Naive B cell (primary cell): ENCODE data around the gene FAM161B. TPM values are rescaled to one million over a fixed set of nuclear protein-coding genes. Genes with fewer than 3 reads are reported as not detected.
"Not testable (repeated sequence)": the region's sequence is repeated elsewhere in the genome, so short reads cannot be mapped to it uniquely, and the experiment has no call there.

Experiments used
- ATAC-seq, 2 donors: fragments of 150-1000 bp; cut with Tn5 transposase; 2 replicates each; pipeline ENCODE4 v1.10.0; 2021; ENCODE audit warnings: low read depth in 2 of 2, mild to moderate bottlenecking in 2 of 2, moderate library complexity in 2 of 2
- DNase-seq: peaks from one replicate; pipeline ENCODE4 v3.0.0; 2022
- H3K27ac Mint-ChIP-seq, 6 donors: one replicate each; pipeline ENCODE4 v1.8.0; 2020 to 2022; ENCODE audit warnings: mild to moderate bottlenecking in 6 of 6, mixed read lengths in 6 of 6, moderate library complexity in 5 of 6, inconsistent platforms in 2 of 6
- H3K27me3 Mint-ChIP-seq, 3 donors: one replicate each; pipeline ENCODE4 v1.8.0; 2021 to 2022; ENCODE audit warnings: mixed read lengths in 3 of 3, mild to moderate bottlenecking in 1 of 3
- H3K36me3 Mint-ChIP-seq, 2 donors: one replicate each; pipeline ENCODE4 v1.8.0; 2020 to 2022; ENCODE audit warnings: mixed read lengths in 2 of 2, inconsistent platforms in 1 of 2, mild to moderate bottlenecking in 1 of 2
- H3K4me1 Mint-ChIP-seq, 3 donors: one replicate each; pipeline ENCODE4 v1.8.0; 2020 to 2022; ENCODE audit warnings: mixed read lengths in 3 of 3, inconsistent platforms in 1 of 3, mild to moderate bottlenecking in 1 of 3, moderate library complexity in 1 of 3
- H3K4me3 Mint-ChIP-seq, 8 donors: one replicate each; pipeline ENCODE4 v1.8.0; 2020 to 2022; ENCODE audit warnings: mild to moderate bottlenecking in 8 of 8, mixed read lengths in 8 of 8, moderate library complexity in 8 of 8, inconsistent platforms in 2 of 8
- H3K9me3 Mint-ChIP-seq, 7 donors: one replicate each; pipeline ENCODE4 v1.8.0; 2020 to 2022; ENCODE audit warnings: mixed read lengths in 7 of 7, mild to moderate bottlenecking in 5 of 7, inconsistent platforms in 2 of 7, moderate library complexity in 1 of 7
- polyA plus RNA-seq, 6 donors: library from polyadenylated mRNA; unstranded; fragments of 300-500 nt; fragmentation: Illumina TruSeq; gene quantifications; one replicate each; pipeline ENCODE4 v1.2.3, GENCODE V29; 2021; ENCODE audit warnings: low read depth in 6 of 6

The FAM161B gene, protein sequence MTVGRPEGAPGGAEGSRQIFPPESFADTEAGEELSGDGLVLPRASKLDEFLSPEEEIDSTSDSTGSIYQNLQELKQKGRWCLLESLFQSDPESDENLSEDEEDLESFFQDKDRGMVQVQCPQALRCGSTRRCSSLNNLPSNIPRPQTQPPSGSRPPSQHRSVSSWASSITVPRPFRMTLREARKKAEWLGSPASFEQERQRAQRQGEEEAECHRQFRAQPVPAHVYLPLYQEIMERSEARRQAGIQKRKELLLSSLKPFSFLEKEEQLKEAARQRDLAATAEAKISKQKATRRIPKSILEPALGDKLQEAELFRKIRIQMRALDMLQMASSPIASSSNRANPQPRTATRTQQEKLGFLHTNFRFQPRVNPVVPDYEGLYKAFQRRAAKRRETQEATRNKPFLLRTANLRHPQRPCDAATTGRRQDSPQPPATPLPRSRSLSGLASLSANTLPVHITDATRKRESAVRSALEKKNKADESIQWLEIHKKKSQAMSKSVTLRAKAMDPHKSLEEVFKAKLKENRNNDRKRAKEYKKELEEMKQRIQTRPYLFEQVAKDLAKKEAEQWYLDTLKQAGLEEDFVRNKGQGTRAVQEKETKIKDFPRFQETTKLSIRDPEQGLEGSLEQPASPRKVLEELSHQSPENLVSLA
- polyA plus RNA-seq: 1 to 10 TPM in 5 of 6 donors, under 1 TPM in 1; 0.79 to 2.7 (median 1.5) TPM

DNA sequence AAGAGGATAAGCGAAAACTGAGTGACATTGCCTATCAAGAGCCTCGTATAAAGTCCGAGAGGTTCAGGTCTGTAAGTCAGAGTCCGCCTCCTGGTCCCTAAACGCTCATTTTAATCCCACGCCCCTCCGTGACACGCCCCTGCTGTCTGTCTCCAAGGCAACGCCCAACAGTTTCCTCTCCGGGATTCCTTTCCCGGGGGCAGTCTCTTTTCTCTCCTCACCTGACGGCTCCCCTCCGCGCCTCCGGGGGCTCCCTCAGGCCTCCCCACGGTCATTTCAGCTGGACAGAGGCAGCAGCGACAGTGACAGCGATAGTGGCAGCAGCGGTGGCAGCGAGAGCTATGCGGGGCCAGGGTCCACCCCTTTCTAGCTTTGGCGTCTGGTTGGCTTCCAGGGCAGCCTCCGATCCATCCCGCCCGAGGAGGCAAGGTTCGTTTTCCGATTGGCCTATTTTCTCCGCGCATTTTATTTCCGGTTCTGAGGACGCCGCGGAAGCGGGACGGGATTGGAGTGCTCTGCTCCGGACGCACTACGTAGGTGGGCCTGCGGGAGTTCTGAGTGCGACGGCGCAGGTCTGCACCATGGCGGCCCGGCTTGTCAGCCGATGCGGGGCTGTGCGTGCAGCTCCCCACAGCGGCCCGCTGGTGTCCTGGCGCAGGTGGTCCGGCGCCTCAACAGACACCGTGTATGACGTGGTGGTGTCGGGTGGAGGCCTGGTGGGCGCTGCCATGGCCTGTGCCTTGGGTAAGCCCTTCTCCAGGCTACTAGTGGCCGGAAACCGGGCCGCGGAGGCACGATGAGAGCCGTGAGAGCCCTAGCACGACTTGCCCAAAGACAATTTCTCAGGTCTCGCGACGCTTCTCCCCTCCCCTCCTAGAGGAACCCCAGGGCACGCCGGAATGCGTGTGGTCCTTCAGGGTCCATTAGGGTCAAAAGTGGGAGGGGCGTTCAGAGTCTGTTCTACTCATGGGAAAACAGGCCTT lies at the start of gene FAM161B, which contains the start of gene COQ6:
Gene FAM161B (minus strand): TSS at position 343 of the 983 bp plus-strand sequence. CDS start 68 bp downstream, at position 275.
Gene COQ6 (plus strand): TSS at position 551 of the 983 bp plus-strand sequence. CDS start 31 bp downstream, at position 582.
- Mint-ChIP-seq H3K27me3 (no peaks in the 10 kb centered on the region), H3K4me1 (peaks cover 10 to 28% (median 16%) of the 10 kb centered on the region in 3 donors), H3K36me3 (peaks cover 0 to 5% of the 10 kb centered on the region in 2 donors), H3K9me3 (no peaks in the 10 kb centered on the region), H3K4me3 (peak within 1 kb of the TSS; percentile 96 to 100 (median 98)), H3K27ac (peak within 1 kb of the TSS; percentile 96 to 98 (median 98))
- ATAC-seq (peak; percentile 90 to 91), DNase-seq (peak; percentile 94)

GRCh38 chr14:73998726-73999125 lies 48.8 kb upstream of the FAM161B start:
- DNase-seq (no peak), ATAC-seq (no peak)
- H3K4me1 Mint-ChIP-seq: peaks cover 0 to 2% (median 0%) of the 10 kb centered on the region in 3 donors
- no peak overlapping the region for H3K4me3 Mint-ChIP-seq
- H3K36me3 Mint-ChIP-seq: peaks cover 0 to 9% of the 10 kb centered on the region in 2 donors
- no peaks in the 10 kb centered on the region for H3K27me3 Mint-ChIP-seq
- H3K27ac Mint-ChIP-seq: no peak overlapping the region
- no peaks in the 10 kb centered on the region for H3K9me3 Mint-ChIP-seq

DNA sequence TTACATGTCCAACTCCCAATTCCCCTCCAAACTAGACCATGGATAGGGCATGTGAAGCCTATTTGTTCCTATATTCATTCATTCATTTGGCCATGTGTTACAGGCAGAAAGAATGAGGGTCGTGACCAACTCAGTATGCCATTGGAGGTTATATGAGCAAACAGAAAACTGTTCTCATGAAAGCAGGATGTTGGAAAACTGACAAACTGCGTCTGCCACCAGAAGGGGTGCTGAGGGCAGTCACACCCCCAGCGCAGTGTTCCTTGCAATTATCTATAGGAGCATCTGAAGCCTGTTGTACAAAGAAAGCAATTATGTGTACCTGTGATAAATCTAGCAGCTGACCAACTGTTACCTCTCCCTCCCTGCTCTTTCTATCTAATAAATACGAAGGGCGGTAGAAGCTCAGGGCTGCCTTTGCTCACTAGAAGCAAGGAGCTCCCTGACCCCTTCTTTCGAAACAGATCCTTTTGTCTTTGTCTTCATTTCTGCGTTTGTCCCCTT lies 48.1 kb upstream of the FAM161B start:
- Mint-ChIP-seq H3K4me1 (peaks cover 0 to 2% (median 0%) of the 10 kb centered on the region in 3 donors), H3K36me3 (peaks cover 0 to 9% of the 10 kb centered on the region in 2 donors), H3K4me3 (no peak overlapping the region), H3K27me3 (no peaks in the 10 kb centered on the region), H3K9me3 (no peaks in the 10 kb centered on the region), H3K27ac (no peak overlapping the region)
- DNase-seq (no peak), ATAC-seq (no peak)

DNA sequence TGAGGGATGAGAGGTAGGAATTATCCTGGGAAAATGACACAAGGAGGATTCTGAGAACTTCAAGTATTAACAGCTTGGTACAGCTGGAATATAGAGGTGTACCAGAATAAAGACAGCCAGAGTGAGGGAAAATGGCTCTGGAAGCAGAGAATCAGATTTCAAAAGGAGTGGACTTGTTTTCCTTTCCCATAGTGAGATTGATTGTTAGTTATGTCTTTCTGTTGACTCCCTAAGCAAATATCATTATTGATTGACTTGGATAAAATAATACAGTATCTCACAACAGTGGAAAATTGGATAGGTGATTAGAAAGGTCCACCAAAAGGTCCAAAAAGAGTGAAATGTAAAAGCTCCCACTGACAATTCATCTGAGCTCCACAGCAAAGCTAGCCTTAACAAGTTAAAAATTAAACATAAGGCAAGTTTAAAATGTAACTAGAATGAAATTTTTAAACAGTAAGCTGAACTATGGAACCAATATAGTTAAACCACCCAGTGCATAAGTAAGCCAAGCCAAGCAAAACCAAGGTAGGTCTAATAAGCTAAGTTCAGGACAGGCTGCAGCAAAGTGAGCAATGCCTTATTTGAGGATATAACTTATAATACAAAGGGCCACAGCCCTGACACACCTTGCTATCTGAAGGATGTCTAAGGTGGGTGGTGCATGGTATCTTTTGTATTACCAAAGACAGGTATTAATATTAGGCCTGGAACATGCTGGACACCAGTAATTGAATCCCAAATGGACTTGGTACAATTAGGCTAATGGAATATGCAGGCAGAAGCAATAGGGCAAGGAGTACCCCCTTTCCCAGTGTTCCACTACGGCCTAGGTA lies 47.4 kb upstream of the FAM161B start:
- Mint-ChIP-seq H3K4me1 (peaks cover 0 to 2% (median 0%) of the 10 kb centered on the region in 3 donors), H3K9me3 (no peaks in the 10 kb centered on the region), H3K4me3 (no peak overlapping the region), H3K27ac (peak overlapping the region in 1 of 6 donors; percentile 69), H3K36me3 (peaks cover 0 to 9% of the 10 kb centered on the region in 2 donors), H3K27me3 (no peaks in the 10 kb centered on the region)
- ATAC-seq (no peak), DNase-seq (no peak)

GRCh38 chr14:73996731-73997107 lies 46.8 kb upstream of the FAM161B start:
- peaks cover 0 to 9% of the 10 kb centered on the region in 2 donors for H3K36me3 Mint-ChIP-seq
- ATAC-seq (no peak), DNase-seq (no peak)
- peaks cover 0 to 2% (median 0%) of the 10 kb centered on the region in 3 donors for H3K4me1 Mint-ChIP-seq
- no peaks in the 10 kb centered on the region for H3K27me3 Mint-ChIP-seq
- peak overlapping the region in 1 of 6 donors; percentile 69 for H3K27ac Mint-ChIP-seq
- H3K9me3 Mint-ChIP-seq: no peaks in the 10 kb centered on the region
- H3K4me3 Mint-ChIP-seq: peak overlapping the region in 1 of 8 donors; percentile 52

DNA sequence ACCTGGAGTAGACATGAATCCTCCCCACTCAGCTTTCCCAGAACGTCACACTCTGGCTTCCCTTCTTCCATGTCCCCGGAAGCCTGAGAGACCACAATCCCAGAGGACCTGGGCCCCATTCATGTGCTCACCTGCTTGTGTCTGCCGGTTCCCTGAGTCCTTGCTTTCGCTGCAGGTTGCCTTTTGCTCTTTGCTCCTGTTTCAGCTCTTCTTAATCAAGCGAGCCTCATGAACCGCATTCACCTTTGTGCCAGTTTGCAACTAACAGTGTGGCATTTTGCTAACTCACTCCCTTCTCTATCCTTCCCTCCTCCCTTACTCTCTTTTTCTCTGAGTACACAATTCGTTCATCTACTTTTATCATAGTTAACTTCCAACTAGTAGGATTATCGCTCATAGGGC lies 46.1 kb upstream of the FAM161B start:
- DNase-seq (no peak), ATAC-seq (no peak)
- H3K4me3 Mint-ChIP-seq: no peak overlapping the region
- H3K36me3 Mint-ChIP-seq: peaks cover 0 to 9% of the 10 kb centered on the region in 2 donors
- H3K4me1 Mint-ChIP-seq: peaks cover 0 to 2% (median 0%) of the 10 kb centered on the region in 3 donors
- H3K27ac Mint-ChIP-seq: peak overlapping the region in 1 of 6 donors; percentile 49
- H3K27me3 Mint-ChIP-seq: no peaks in the 10 kb centered on the region
- no peaks in the 10 kb centered on the region for H3K9me3 Mint-ChIP-seq

- not testable (repeated sequence) for H3K9me3 Mint-ChIP-seq, H3K4me3 Mint-ChIP-seq, ATAC-seq, DNase-seq, H3K27me3 Mint-ChIP-seq, H3K4me1 Mint-ChIP-seq, H3K36me3 Mint-ChIP-seq
- H3K27ac Mint-ChIP-seq: peak overlapping the region in 2 of 6 donors; percentile 8 to 78
These were observed 45.0 kb upstream of the FAM161B start for GRCh38 chr14:73994926-73995325.

DNA sequence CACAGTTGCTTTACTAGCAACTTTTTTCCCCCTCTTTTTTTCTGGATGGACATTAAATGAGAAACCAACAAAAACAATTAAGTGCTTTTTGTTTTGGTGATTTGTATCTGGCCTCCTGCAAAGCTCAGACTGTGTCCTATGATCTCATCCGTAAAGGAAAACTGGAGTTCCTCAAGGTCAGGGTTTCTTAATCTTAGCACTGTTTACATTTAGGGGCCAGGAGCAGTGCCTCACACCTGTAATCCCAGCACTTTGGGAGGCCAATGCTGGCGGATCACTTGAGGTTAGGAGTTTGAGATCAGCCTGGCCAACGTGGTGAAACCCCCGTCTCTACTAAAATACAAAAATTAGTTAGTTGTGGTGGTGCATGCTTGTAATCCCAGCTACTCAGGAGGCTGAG lies 41.2 kb upstream of the FAM161B start:
- no peak overlapping the region for H3K4me3 Mint-ChIP-seq
- H3K9me3 Mint-ChIP-seq: no peaks in the 10 kb centered on the region
- peaks cover 0 to 2% (median 0%) of the 10 kb centered on the region in 3 donors for H3K4me1 Mint-ChIP-seq
- DNase-seq (no peak), ATAC-seq (no peak)
- H3K27ac Mint-ChIP-seq: no peak overlapping the region
- H3K27me3 Mint-ChIP-seq: no peaks in the 10 kb centered on the region
- peaks cover 6 to 18% of the 10 kb centered on the region in 2 donors for H3K36me3 Mint-ChIP-seq

DNA sequence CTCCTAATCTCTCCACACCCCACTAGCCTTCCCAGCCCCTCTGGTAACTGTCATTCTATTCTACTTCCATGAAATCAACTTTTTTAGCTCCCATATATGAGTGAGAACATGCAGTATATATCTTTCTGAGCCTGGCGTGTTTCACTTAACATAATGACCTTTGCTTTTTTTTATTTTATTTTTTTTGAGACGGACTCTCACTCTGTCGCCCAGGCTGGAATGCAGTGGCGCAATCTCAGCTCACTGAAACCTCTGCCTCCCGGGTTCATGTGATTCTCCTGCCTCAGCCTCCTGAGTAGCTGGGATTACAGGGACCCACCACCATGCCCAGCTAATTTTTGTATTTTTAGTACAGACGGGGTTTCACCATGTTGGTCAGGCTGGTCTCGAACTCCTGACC lies 38.8 kb upstream of the FAM161B start:
- H3K9me3 Mint-ChIP-seq, H3K4me1 Mint-ChIP-seq, ATAC-seq, DNase-seq, H3K27me3 Mint-ChIP-seq, H3K4me3 Mint-ChIP-seq: not testable (repeated sequence)
- peaks cover 8 to 23% of the 10 kb centered on the region in 2 donors for H3K36me3 Mint-ChIP-seq
- H3K27ac Mint-ChIP-seq: peak overlapping the region in 1 of 6 donors; percentile 8

DNA sequence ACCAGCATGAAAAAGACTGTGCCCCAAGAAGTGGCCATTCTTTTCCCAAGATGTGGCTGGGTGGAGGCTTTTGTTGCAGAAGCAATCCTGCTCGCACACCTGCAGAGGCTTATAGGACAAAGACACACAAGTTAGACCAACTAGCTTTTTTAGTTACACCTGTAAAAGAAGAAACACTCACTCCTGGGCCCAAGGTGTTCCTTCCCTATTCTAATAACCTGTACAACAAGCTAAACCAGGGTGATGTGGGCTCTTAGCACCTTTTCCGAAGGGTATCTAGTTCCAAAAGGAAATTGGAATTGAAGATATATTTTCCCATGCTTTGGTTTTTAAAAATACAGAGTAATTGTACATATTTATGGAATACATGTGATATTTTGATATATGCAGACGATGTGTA lies 38.2 kb upstream of the FAM161B start:
- Mint-ChIP-seq H3K9me3 (peaks cover 0 to 2% (median 0%) of the 10 kb centered on the region in 7 donors), H3K36me3 (peaks cover 8 to 23% of the 10 kb centered on the region in 2 donors), H3K4me1 (no peaks in the 10 kb centered on the region), H3K4me3 (no peak overlapping the region), H3K27me3 (no peaks in the 10 kb centered on the region), H3K27ac (peak overlapping the region in 1 of 6 donors; percentile 10)
- DNase-seq (no peak), ATAC-seq (no peak)

GRCh38 chr14:73977896-73978295 lies 28.0 kb upstream of the FAM161B start:
- DNase-seq: no peak
- no peak for ATAC-seq
- Mint-ChIP-seq H3K9me3 (no peaks in the 10 kb centered on the region), H3K4me1 (no peaks in the 10 kb centered on the region), H3K27ac (no peak overlapping the region), H3K36me3 (peaks cover 0 to 4% of the 10 kb centered on the region in 2 donors), H3K27me3 (no peaks in the 10 kb centered on the region), H3K4me3 (no peak overlapping the region)

DNA sequence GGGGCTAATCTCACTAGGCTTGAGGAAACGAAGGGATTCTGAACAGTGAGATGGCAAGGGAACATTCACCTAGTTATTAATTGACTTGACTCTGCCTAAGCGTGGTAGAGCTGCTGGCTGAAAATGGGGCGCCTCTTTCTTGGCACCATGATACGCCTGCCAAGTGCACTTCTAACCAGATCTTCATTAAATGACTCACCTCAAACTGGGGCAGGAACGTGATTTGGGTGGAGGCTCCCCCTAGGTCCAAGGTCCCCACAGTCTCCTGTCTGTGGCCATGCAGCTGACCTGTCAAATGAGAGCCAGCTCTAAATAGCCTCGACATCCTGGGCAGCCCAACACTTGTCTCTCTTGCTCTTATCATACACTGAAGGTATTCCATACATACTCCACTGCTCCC lies 26.2 kb upstream of the FAM161B start:
- no peak for ATAC-seq
- Mint-ChIP-seq H3K36me3 (peaks cover 0 to 4% of the 10 kb centered on the region in 2 donors), H3K4me3 (no peak overlapping the region), H3K9me3 (no peaks in the 10 kb centered on the region), H3K27me3 (no peaks in the 10 kb centered on the region), H3K4me1 (no peaks in the 10 kb centered on the region), H3K27ac (peak overlapping the region in 1 of 6 donors; percentile 65)
- no peak for DNase-seq
